ENCODE data around the gene ACVR2A. TPM values are rescaled to one million over a fixed set of nuclear protein-coding genes. Genes with fewer than 3 reads are reported as not detected.

ACVR2A gene
- total and polyA plus RNA-seq, 9 of the 15 experiments (the other 6 are each of a cell fraction or from before 2014, with no cell fraction given) = 1.2 to 3.9 (median 2.4) TPM

DNA sequence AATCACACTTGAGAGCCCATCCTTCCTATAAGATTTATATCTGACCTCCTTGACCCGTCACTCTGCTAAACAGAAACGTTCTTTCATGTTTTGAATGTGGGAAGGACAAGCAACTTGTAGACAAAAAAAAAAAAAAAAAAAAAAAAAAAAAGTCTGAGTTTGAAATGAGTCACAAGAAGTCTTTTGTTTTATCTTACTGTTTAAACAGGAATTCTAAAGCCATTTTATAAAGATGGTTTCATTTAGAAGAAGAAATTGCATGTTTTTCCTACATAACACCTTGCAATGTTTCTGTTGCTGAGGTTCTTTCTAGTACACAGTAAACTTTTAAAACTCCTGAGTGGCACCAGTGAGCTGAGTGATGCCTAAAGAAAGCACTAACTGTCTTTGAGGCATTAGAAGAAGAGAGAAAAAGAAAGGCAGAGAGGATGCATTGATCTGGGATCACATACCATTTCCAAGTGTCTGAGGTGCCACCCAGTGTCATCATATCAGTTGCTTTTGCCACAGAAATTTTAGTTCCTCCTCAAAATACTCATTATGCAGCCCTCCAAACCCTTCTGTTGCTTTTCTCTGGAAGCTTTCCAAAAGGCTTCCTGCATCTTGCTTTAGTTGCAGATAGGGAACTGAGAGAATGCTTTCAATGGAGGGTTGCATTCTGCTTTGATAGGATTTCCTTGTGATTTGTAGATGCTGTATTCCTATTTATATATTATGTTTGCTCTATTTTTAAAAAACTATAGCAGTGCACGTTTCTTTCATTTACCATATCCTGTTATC lies 69.1 kb downstream of the ACVR2A start (continued):
- TF ChIP-seq, protein P1, sequence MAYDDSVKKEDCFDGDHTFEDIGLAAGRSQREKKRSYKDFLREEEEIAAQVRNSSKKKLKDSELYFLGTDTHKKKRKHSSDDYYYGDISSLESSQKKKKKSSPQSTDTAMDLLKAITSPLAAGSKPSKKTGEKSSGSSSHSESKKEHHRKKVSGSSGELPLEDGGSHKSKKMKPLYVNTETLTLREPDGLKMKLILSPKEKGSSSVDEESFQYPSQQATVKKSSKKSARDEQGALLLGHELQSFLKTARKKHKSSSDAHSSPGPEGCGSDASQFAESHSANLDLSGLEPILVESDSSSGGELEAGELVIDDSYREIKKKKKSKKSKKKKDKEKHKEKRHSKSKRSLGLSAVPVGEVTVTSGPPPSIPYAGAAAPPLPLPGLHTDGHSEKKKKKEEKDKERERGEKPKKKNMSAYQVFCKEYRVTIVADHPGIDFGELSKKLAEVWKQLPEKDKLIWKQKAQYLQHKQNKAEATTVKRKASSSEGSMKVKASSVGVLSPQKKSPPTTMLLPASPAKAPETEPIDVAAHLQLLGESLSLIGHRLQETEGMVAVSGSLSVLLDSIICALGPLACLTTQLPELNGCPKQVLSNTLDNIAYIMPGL (CRISPR knock-in tag; IDR thresholded peaks at IDR 0.05) = no peak
- TF ChIP-seq, protein P2, sequence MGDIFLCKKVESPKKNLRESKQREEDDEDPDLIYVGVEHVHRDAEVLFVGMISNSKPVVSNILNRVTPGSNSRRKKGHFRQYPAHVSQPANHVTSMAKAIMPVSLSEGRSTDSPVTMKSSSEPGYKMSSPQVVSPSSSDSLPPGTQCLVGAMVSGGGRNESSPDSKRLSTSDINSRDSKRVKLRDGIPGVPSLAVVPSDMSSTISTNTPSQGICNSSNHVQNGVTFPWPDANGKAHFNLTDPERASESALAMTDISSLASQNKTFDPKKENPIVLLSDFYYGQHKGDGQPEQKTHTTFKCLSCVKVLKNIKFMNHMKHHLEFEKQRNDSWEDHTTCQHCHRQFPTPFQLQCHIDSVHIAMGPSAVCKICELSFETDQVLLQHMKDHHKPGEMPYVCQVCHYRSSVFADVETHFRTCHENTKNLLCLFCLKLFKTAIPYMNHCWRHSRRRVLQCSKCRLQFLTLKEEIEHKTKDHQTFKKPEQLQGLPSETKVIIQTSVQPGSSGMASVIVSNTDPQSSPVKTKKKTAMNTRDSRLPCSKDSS (IDR thresholded peaks at IDR 0.05; ENCODE audit: low read depth, partially characterized antibody) = no peak
- TF ChIP-seq EGR1 (conservative IDR thresholded peaks at IDR 0.05) (no peak), KDM4B (IDR thresholded peaks at IDR 0.05; ENCODE audit: borderline replicate concordance in 2 of 2, low read depth in 1 of 2) (no peak)

DNA sequence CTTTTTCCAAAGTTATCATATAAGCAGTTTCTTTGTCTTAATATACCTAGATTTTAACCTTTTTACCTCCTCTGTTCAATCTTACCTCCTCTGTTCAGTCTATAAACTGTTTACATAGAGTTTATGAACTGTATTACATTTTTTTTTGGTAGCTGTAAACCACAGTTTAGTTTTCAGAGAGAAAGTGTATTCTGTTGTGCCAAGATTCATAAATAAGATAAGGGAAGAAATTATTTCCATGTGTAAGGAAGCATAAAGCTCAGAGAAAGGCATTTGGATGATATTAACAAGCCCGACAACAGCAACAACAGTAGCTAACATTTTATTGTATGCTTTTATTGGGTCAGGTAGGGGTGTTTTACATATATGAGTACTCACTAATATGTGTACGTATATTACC lies 71.2 kb downstream of the ACVR2A start:
- CTCF ChIA-PET (ENCODE audit: low intra/inter-chr PET ratio) = no interaction called here
- DNase-seq (ENCODE audit: extremely low read depth in 1 of 4, low spot score in 3 of 4) (no peak), ATAC-seq (no peak), FAIRE-seq (no peak)
- Histone ChIP-seq H3K9me3 (replicated peaks; ENCODE audit: control insufficient read depth, insufficient read depth, low read depth, low read length) (no peaks in the 10 kb centered on the region), H3K9me1 (ENCODE audit: control insufficient read depth, insufficient read depth, low read length) (no peaks in the 10 kb centered on the region), H3K4me2 (ENCODE audit: insufficient read depth, low read length) (no peak overlapping the region), H3K27me3 (ENCODE audit: control insufficient read depth in 2 of 2, insufficient read depth in 2 of 2, low read length in 2 of 2) (no peaks in the 10 kb centered on the region), H4K20me1 (replicated peaks; ENCODE audit: control insufficient read depth, insufficient read depth, low read length) (no peaks in the 10 kb centered on the region), H3K36me3 (ENCODE audit: control insufficient read depth, insufficient read depth, low read length) (no peaks in the 10 kb centered on the region), H3K9ac (ENCODE audit: insufficient read depth in 1 of 2, low read depth in 2 of 2, low read length in 2 of 2) (no peak overlapping the region), H3K79me2 (ENCODE audit: control insufficient read depth, insufficient read depth, low read length) (no peaks in the 10 kb centered on the region), H3K27ac (ENCODE audit: extremely low read depth, low read depth, low read length) (no peak overlapping the region), H2AFZ (ENCODE audit: low read depth, low read length) (no peak overlapping the region), H3K4me1 (replicated peaks in 1 of 2; ENCODE audit: control insufficient read depth in 2 of 2, insufficient read depth in 2 of 2, low read length in 2 of 2) (no peaks in the 10 kb centered on the region), H3K4me3 (no peak overlapping the region)
- BruUV-seq (replicated peaks) = no TSS peak
- POLR2A ChIA-PET = no interaction called here
- no peak for TF ChIP-seq TBP (optimal IDR thresholded peaks at IDR 0.05; ENCODE audit: low read depth, low read length)
- TF ChIP-seq, protein P3, sequence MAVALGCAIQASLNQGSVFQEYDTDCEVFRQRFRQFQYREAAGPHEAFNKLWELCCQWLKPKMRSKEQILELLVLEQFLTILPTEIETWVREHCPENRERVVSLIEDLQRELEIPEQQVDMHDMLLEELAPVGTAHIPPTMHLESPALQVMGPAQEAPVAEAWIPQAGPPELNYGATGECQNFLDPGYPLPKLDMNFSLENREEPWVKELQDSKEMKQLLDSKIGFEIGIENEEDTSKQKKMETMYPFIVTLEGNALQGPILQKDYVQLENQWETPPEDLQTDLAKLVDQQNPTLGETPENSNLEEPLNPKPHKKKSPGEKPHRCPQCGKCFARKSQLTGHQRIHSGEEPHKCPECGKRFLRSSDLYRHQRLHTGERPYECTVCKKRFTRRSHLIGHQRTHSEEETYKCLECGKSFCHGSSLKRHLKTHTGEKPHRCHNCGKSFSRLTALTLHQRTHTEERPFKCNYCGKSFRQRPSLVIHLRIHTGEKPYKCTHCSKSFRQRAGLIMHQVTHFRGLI (CRISPR knock-in tag; IDR thresholded peaks at IDR 0.05) = no peak
- TF ChIP-seq, protein P4, sequence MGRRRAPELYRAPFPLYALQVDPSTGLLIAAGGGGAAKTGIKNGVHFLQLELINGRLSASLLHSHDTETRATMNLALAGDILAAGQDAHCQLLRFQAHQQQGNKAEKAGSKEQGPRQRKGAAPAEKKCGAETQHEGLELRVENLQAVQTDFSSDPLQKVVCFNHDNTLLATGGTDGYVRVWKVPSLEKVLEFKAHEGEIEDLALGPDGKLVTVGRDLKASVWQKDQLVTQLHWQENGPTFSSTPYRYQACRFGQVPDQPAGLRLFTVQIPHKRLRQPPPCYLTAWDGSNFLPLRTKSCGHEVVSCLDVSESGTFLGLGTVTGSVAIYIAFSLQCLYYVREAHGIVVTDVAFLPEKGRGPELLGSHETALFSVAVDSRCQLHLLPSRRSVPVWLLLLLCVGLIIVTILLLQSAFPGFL (CRISPR knock-in tag; IDR thresholded peaks at IDR 0.05) = no peak
- no peak for TF ChIP-seq HNRNPL (IDR thresholded peaks at IDR 0.05; ENCODE audit: low read depth, low read length)
- TF ChIP-seq DIDO1 (tag; IDR thresholded peaks at IDR 0.05; ENCODE audit: low read depth) = no peak
- TF ChIP-seq ZNF431 (CRISPR knock-in tag; IDR thresholded peaks at IDR 0.05) = no peak
- TF ChIP-seq RFX1 (IDR thresholded peaks at IDR 0.05) = no peak
- TF ChIP-seq KAT2B (IDR thresholded peaks at IDR 0.05; ENCODE audit: low read depth, low read length) = no peak
- TF ChIP-seq TRIM28 (IDR thresholded peaks at IDR 0.05) = no peak
- no peak for TF ChIP-seq GABPA (tag; conservative IDR thresholded peaks at IDR 0.05; ENCODE audit: low read depth)
- TF ChIP-seq ZNF274 (IDR thresholded peaks at IDR 0.05; ENCODE audit: borderline replicate concordance, low read depth, low read length) = no peak
- in situ Hi-C loops (cut with MboI) (loop anchor here (25.0 kb wide), 3 partner anchors 379 to 1179 kb away; no protein-coding TSS in a partner anchor), intact Hi-C loops (cut with micrococcal nuclease) (no loop called here)
- 90% methylated on average over 2 of the region's 2 CpGs for WGBS (ENCODE audit: insufficient coverage, low coverage, missing lambda C conversion rate)
